H1 (cell line): Measurements from ENCODE around the gene OGFR. TPM values are rescaled to one million over a fixed set of nuclear protein-coding genes. Genes with fewer than 3 reads are reported as not detected.

Experiments
- CTCF ChIA-PET: fragments of 300-600 bp; sonication (Branson Sonifier 250); formaldehyde crosslinking; loops from one replicate; lab custom pipeline; 2021; ENCODE audit not compliant: partially characterized antibody; lab: Charles Lee
- POLR2A ChIA-PET: fragments of 300-600 bp; sonication (Branson Sonifier 250); formaldehyde crosslinking; loops from one replicate; lab custom pipeline; 2021; ENCODE audit warnings: inconsistent platforms; ENCODE audit not compliant: partially characterized antibody; lab: Charles Lee
- DNase-seq, 2 experiments: peaks; one replicate each; pipeline versions ENCODE4 v3.0.0 to v3.0.0-alpha.2; 2010 to 2022; ENCODE audit warnings: low spot score in 2 of 2, low read depth in 1 of 2, mixed read lengths in 1 of 2
- FAIRE-seq: peaks from 2 replicates; lab custom pipeline; 2011; peaks lifted over from hg19 to GRCh38; lab: Jason Lieb, UNC
- H2AFZ ChIP-seq: 2 replicates; pipeline ENCODE4 v1.8.1; 2012; ENCODE audit warnings: low read length, inconsistent platforms
- H2AK5ac ChIP-seq: 2 replicates; pipeline ENCODE4 v1.6.1; 2013; ENCODE audit warnings: low read depth, low read length
- H2BK120ac ChIP-seq: replicated peaks from 2 replicates; pipeline ENCODE3; 2013; ENCODE audit warnings: low read depth, low read length, inconsistent platforms
- H2BK12ac ChIP-seq: 2 replicates; pipeline ENCODE4 v1.6.1; 2013; ENCODE audit warnings: low read depth, low read length
- H2BK15ac ChIP-seq: 2 replicates; pipeline ENCODE4 v1.6.1; 2013; ENCODE audit warnings: low read length
- H2BK20ac ChIP-seq: 2 replicates; pipeline ENCODE4 v1.6.1; 2013; ENCODE audit warnings: low read length
- H2BK5ac ChIP-seq: 2 replicates; pipeline ENCODE4 v1.6.1; 2013; ENCODE audit warnings: low read depth, low read length
- H3K14ac ChIP-seq: 2 replicates; pipeline ENCODE4 v1.6.1; 2013; ENCODE audit warnings: inconsistent platforms; ENCODE audit not compliant: insufficient read length
- H3K18ac ChIP-seq: 2 replicates; pipeline ENCODE4 v1.6.1; 2013; ENCODE audit warnings: low read length; ENCODE audit errors: extremely low read depth
- H3K23ac ChIP-seq: 2 replicates; pipeline ENCODE4 v1.6.1; 2013; ENCODE audit warnings: inconsistent platforms; ENCODE audit not compliant: insufficient read length
- H3K23me2 ChIP-seq: 2 replicates; pipeline ENCODE4 v1.6.1; 2013; ENCODE audit warnings: low read depth, low read length
- H3K27ac ChIP-seq: 2 replicates; pipeline ENCODE4 v1.6.1; 2011; ENCODE audit warnings: low read depth, low read length, inconsistent platforms
- H3K27me3 ChIP-seq, 4 experiments: replicated peaks in 1 of 4; 1 replicate in 1 of 4; 2 replicates in 3 of 4; pipeline versions ENCODE4 v1.6.1 to v1.8.1; 2011 to 2013; ENCODE audit warnings: low read length in 3 of 4, mild to moderate bottlenecking in 3 of 4, inconsistent platforms in 2 of 4, mixed read lengths in 2 of 4, moderate library complexity in 1 of 4; ENCODE audit not compliant: control insufficient read depth in 3 of 4, insufficient read depth in 3 of 4; ENCODE audit errors: extremely low read depth in 1 of 4
- H3K36me3 ChIP-seq, 4 experiments: 2 replicates each; pipeline versions ENCODE4 v1.6.1 to v1.8.1; 2011 to 2013; ENCODE audit warnings: mild to moderate bottlenecking in 4 of 4, low read length in 3 of 4, moderate library complexity in 2 of 4, control low read depth in 1 of 4, inconsistent platforms in 1 of 4; ENCODE audit not compliant: insufficient read depth in 4 of 4, control insufficient read depth in 2 of 4
- H3K4ac ChIP-seq: replicated peaks from 2 replicates; pipeline ENCODE3; 2013; ENCODE audit warnings: low read length, low read depth, mixed read lengths, inconsistent platforms; ENCODE audit not compliant: insufficient read length
- H3K4me1 ChIP-seq, 4 experiments: replicated peaks in 1 of 4; 1 replicate in 1 of 4; 2 replicates in 3 of 4; pipeline versions ENCODE4 v1.6.1 to v1.8.1; 2011 to 2013; ENCODE audit warnings: low read length in 3 of 4, inconsistent platforms in 2 of 4, mixed read lengths in 1 of 4; ENCODE audit not compliant: insufficient read depth in 4 of 4, control insufficient read depth in 3 of 4
- H3K4me2 ChIP-seq, 2 experiments: 2 replicates each; pipeline versions ENCODE4 v1.6.1 to v1.8.1; 2011 to 2013; ENCODE audit warnings: low read depth in 2 of 2, low read length in 2 of 2, control low read depth in 1 of 2, inconsistent platforms in 1 of 2, mild to moderate bottlenecking in 1 of 2; ENCODE audit not compliant: insufficient read depth in 1 of 2
- H3K4me3 ChIP-seq, 4 experiments: fragments of 200-600, 300-600 bp in 1 of 4; sonication (generic), shearing (Covaris generic), sonication (Bioruptor Twin) in 1 of 4; 2 replicates each; pipeline versions ENCODE4 v1.5.1 to v1.8.1; 2011 to 2016; ENCODE audit warnings: low read length in 4 of 4, low read depth in 3 of 4, control low read depth in 2 of 4, inconsistent platforms in 2 of 4, mild to moderate bottlenecking in 2 of 4, mixed read lengths in 1 of 4, moderate library complexity in 1 of 4; ENCODE audit not compliant: insufficient read depth in 2 of 4; ENCODE audit errors: extremely low read depth in 1 of 4
- H3K56ac ChIP-seq: replicated peaks from 2 replicates; pipeline ENCODE3; 2013; ENCODE audit warnings: low read depth, mild to moderate bottlenecking, mixed read lengths, low read length, inconsistent platforms; ENCODE audit not compliant: insufficient read length
- H3K79me1 ChIP-seq: 2 replicates; pipeline ENCODE4 v1.6.1; 2013; ENCODE audit warnings: low read depth, low read length, control low read depth
- H3K79me2 ChIP-seq, 2 experiments: 2 replicates each; pipeline versions ENCODE4 v1.6.1 to v1.8.1; 2012 to 2013; ENCODE audit warnings: low read length in 2 of 2, mild to moderate bottlenecking in 2 of 2, inconsistent platforms in 1 of 2; ENCODE audit not compliant: insufficient read depth in 2 of 2, control insufficient read depth in 1 of 2
- H3K9ac ChIP-seq, 4 experiments: replicated peaks in 1 of 4; 1 replicate in 1 of 4; 2 replicates in 3 of 4; pipeline versions ENCODE4 v1.6.1 to v1.8.1; 2011 to 2013; ENCODE audit warnings: low read depth in 3 of 4, low read length in 3 of 4, control low read depth in 2 of 4, mild to moderate bottlenecking in 2 of 4, moderate library complexity in 2 of 4, inconsistent platforms in 1 of 4; ENCODE audit errors: extremely low read depth in 1 of 4
- H3K9me3 ChIP-seq, 2 experiments: 2 replicates each; pipeline versions ENCODE4 v1.6.1 to v1.8.1; 2012 to 2013; ENCODE audit warnings: mild to moderate bottlenecking in 2 of 2, moderate library complexity in 2 of 2, control low read depth in 1 of 2, inconsistent platforms in 1 of 2, low read depth in 1 of 2, low read length in 1 of 2, mixed read lengths in 1 of 2; ENCODE audit not compliant: insufficient read depth in 2 of 2
- H4K20me1 ChIP-seq, 2 experiments: replicated peaks in 1 of 2; 2 replicates each; pipeline versions ENCODE3 to v1.8.1; 2011 to 2013; ENCODE audit warnings: inconsistent platforms in 2 of 2, low read length in 2 of 2, mild to moderate bottlenecking in 1 of 2; ENCODE audit not compliant: insufficient read depth in 2 of 2, control insufficient read depth in 1 of 2
- H4K5ac ChIP-seq: 2 replicates; pipeline ENCODE4 v1.6.1; 2013; ENCODE audit warnings: low read length, low read depth, mixed read lengths, inconsistent platforms; ENCODE audit not compliant: insufficient read length
- H4K8ac ChIP-seq: 2 replicates; pipeline ENCODE4 v1.8.0; 2013; ENCODE audit warnings: mild to moderate bottlenecking, moderate library complexity, low read length, inconsistent platforms; ENCODE audit not compliant: insufficient read depth; ENCODE audit errors: extremely low read depth
- H4K91ac ChIP-seq: replicated peaks from 2 replicates; pipeline ENCODE3; 2013; ENCODE audit warnings: low read length, mixed read lengths, inconsistent platforms; ENCODE audit not compliant: insufficient read length
- BRCA1 ChIP-seq: IDR thresholded peaks from 2 replicates; pipeline ENCODE4 v1.6.1; 2012; ENCODE audit warnings: low read depth, low read length, improper control_type of control experiment
- CBX5 ChIP-seq: fragments of 300-800, 300-1000 bp; sonication (generic); IDR thresholded peaks from 2 replicates; pipeline ENCODE4 v1.7.1; 2016; ENCODE audit warnings: antibody characterized with exemption, low read length, low read depth
- CREB1 ChIP-seq: IDR thresholded peaks from 2 replicates; pipeline ENCODE4 v1.6.1; 2012; ENCODE audit warnings: inconsistent platforms
- EZH2 ChIP-seq: fragments of 200-600 bp; sonication (generic); IDR thresholded peaks from 2 replicates; pipeline ENCODE4 v1.7.1; 2012; ENCODE audit warnings: low read depth, mild to moderate bottlenecking, moderate library complexity, low read length, inconsistent platforms; ENCODE audit not compliant: severe bottlenecking
- FOSL1 ChIP-seq: IDR thresholded peaks from 2 replicates; pipeline ENCODE4 v1.6.1; 2011; ENCODE audit warnings: mild to moderate bottlenecking, low read depth, low read length, moderate library complexity; ENCODE audit not compliant: insufficient read depth
- HDAC2 ChIP-seq, 2 experiments: fragments of 300-600 bp in 1 of 2; sonication (generic) in 1 of 2; IDR thresholded peaks; 2 replicates each; pipeline ENCODE4 v1.6.1; 2011 to 2012; ENCODE audit warnings: low read depth in 2 of 2, low read length in 2 of 2, mild to moderate bottlenecking in 2 of 2, moderate library complexity in 2 of 2, borderline replicate concordance in 1 of 2, inconsistent platforms in 1 of 2
- HDAC6 ChIP-seq: IDR thresholded peaks from one replicate; pipeline ENCODE4 v1.7.1; 2012; ENCODE audit warnings: low read depth, mild to moderate bottlenecking, inconsistent platforms, low read length, moderate library complexity
- JUND ChIP-seq: IDR thresholded peaks from 2 replicates; pipeline ENCODE4 v1.6.1; 2011; ENCODE audit warnings: mild to moderate bottlenecking, improper control_type of control experiment, low read length
- NANOG ChIP-seq: IDR thresholded peaks from 2 replicates; pipeline ENCODE4 v1.6.1; 2011; ENCODE audit warnings: low read length, low read depth, mild to moderate bottlenecking, inconsistent platforms; ENCODE audit not compliant: insufficient read depth, poor library complexity, severe bottlenecking
- POLR2A ChIP-seq, 2 experiments: IDR thresholded peaks; 1 replicate in 1 of 2; 2 replicates in 1 of 2; pipeline ENCODE4 v1.6.1; 2011; ENCODE audit warnings: low read depth in 2 of 2, low read length in 2 of 2, mild to moderate bottlenecking in 2 of 2; ENCODE audit errors: control extremely low read depth in 1 of 2
- SP4 ChIP-seq: IDR thresholded peaks from 2 replicates; pipeline ENCODE4 v1.6.1; 2012; ENCODE audit warnings: low read length, inconsistent platforms
- YY1 ChIP-seq: IDR thresholded peaks from 2 replicates; pipeline ENCODE4 v1.6.1; 2011; ENCODE audit warnings: low read depth, mild to moderate bottlenecking, low read length
- WGBS, 2 experiments: shearing (Covaris generic) in 1 of 2; methylation state at CpG; one replicate each; pipeline versions ENCODE4 v1.1.6 to v1.1.7; 2013 to 2015; ENCODE audit warnings: low lambda C conversion rate in 2 of 2, mixed read lengths in 2 of 2, inconsistent platforms in 1 of 2, low coverage in 1 of 2, missing lambda C conversion rate in 1 of 2; ENCODE audit not compliant: insufficient replicate concordance in 2 of 2, insufficient coverage in 1 of 2, insufficient read length in 1 of 2; ENCODE audit errors: extremely low coverage in 1 of 2, missing lambda C conversion rate in 1 of 2; 5-methylcytosine and 5-hydroxymethylcytosine counted together
- polyA plus RNA-seq, 7 experiments: library from polyadenylated mRNA; depleted of rRNA in 3 of 7; stranded (reverse) in 5 of 7; unstranded in 2 of 7; fragments of >200 nt in 5 of 7; fragments of 200-250 nt in 2 of 7; gene quantifications; 1 replicate in 5 of 7; 2 replicates in 1 of 7; 4 replicates in 1 of 7; pipeline versions ENCODE4 v1.2.1 to v1.2.3, GENCODE V29; 2011 to 2013; ENCODE audit warnings: missing spikeins in 2 of 7, mixed read lengths in 2 of 7
- total RNA-seq: library from RNA; stranded (reverse); fragmentation: NEBNext Ultra II Directional; extraction: Animal tissue kit (Norgen Biotek cat#: 25700); gene quantifications from 2 replicates; pipeline ENCODE4 v1.2.1, GENCODE V29; 2021
- TF ChIP-seq, protein P1 (sequence below): IDR thresholded peaks from 2 replicates; pipeline ENCODE4 v1.6.1; 2011; ENCODE audit warnings: low read depth, mild to moderate bottlenecking, low read length; ENCODE audit not compliant: insufficient read depth
- TF ChIP-seq, protein P2 (sequence below): IDR thresholded peaks from 2 replicates; pipeline ENCODE4 v1.6.1; 2012; ENCODE audit warnings: inconsistent platforms

The OGFR gene
- total and polyA plus RNA-seq, 2 of the 8 experiments (the other 6 are each of a cell fraction or from before 2014, with no cell fraction given), result 13.9 to 25.1 TPM

DNA sequence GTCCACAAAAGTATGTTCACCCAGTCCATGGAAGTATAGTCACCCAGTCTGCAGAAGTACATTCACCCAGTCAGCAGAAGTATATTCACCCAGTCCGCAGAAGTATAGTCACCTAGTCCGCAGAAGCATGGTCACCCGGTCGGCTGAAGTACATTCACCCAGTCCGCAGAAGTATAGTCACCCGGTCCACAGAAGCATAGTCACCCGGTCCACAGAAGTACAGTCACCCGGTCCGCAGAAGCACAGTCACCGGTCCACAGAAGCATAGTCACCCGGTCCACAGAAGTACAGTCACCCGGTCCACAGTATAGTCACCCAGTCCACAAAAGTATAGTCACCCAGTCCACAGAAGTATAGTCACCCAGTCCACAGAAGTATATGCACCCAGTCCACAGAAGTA lies 48.2 kb downstream of the OGFR start:
- no peak overlapping the region for H2BK20ac ChIP-seq
- 91% methylated on average over 12 of the region's 12 CpGs; no CpG with 5 or more reads in 1 of the 2 experiments for WGBS, 2 experiments
- no peak overlapping the region for H3K14ac ChIP-seq
- peaks cover 5 to 29% (median 19%) of the 10 kb centered on the region in 4 experiments; a peak in 7 of 8 replicates for H3K36me3 ChIP-seq
- H2AK5ac ChIP-seq, result no peak overlapping the region
- H3K4me1 ChIP-seq, result no peaks in the 10 kb centered on the region
- H3K4me2 ChIP-seq, result no peak overlapping the region
- H3K23me2 ChIP-seq, result no peaks in the 10 kb centered on the region
- no peak overlapping the region for H4K91ac ChIP-seq
- no peak overlapping the region for H2BK5ac ChIP-seq
- no peaks in the 10 kb centered on the region for H3K79me2 ChIP-seq
- FAIRE-seq, result no peak
- H3K56ac ChIP-seq, result no peak overlapping the region
- no peak overlapping the region for H3K4me3 ChIP-seq
- H2AFZ ChIP-seq, result no peak overlapping the region
- H3K9me3 ChIP-seq, result no peaks in the 10 kb centered on the region
- no peaks in the 10 kb centered on the region for H3K27me3 ChIP-seq
- H2BK120ac ChIP-seq, result no peak overlapping the region
- H4K5ac ChIP-seq, result no peak overlapping the region
- peaks cover 7 to 10% of the 10 kb centered on the region in 2 experiments for H4K20me1 ChIP-seq
- H3K23ac ChIP-seq, result no peak overlapping the region
- ChIA-PET CTCF (no interaction called here), POLR2A (no interaction called here)
- no peak overlapping the region for H2BK12ac ChIP-seq
- H3K18ac ChIP-seq, result no peak overlapping the region
- peaks cover 2% of the 10 kb centered on the region; the same call in 1 of the 2 replicates for H3K79me1 ChIP-seq
- no peak overlapping the region for H3K27ac ChIP-seq
- H4K8ac ChIP-seq, result no peak overlapping the region
- no peak overlapping the region for H3K9ac ChIP-seq
- H2BK15ac ChIP-seq, result no peak overlapping the region
- no peak for DNase-seq
- no peak overlapping the region for H3K4ac ChIP-seq
- TF ChIP-seq CREB1, result no peak
- no peak for TF ChIP-seq SP4
- TF ChIP-seq FOSL1, result no peak
- TF ChIP-seq EZH2, result no peak
- TF ChIP-seq, protein P1, sequence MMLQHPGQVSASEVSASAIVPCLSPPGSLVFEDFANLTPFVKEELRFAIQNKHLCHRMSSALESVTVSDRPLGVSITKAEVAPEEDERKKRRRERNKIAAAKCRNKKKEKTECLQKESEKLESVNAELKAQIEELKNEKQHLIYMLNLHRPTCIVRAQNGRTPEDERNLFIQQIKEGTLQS, result no peak
- no peak for TF ChIP-seq YY1
- TF ChIP-seq, protein P2, sequence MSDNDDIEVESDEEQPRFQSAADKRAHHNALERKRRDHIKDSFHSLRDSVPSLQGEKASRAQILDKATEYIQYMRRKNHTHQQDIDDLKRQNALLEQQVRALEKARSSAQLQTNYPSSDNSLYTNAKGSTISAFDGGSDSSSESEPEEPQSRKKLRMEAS, result no peak
- TF ChIP-seq BRCA1, result no peak
- no peak for TF ChIP-seq CBX5
- no peak for TF ChIP-seq HDAC2 (IDR thresholded peaks at IDR 0.05; ENCODE audit: borderline replicate concordance in 1 of 2, low read depth in 2 of 2, low read length in 2 of 2)
- no peak for TF ChIP-seq HDAC6
- TF ChIP-seq NANOG, result no peak
- TF ChIP-seq POLR2A (IDR thresholded peaks at IDR 0.05; ENCODE audit: control extremely low read depth in 1 of 2, low read depth in 2 of 2, low read length in 2 of 2), result no peak
- TF ChIP-seq JUND, result no peak
